Sigmoid colon (tissue), 7 donors: ENCODE measurements around the gene CREB3L2. TPM values are rescaled to one million over a fixed set of nuclear protein-coding genes. Genes with fewer than 3 reads are reported as not detected.

Source experiments
- DNase-seq: peaks from one replicate; pipeline ENCODE4 v3.0.0-alpha.2; 2019
- H3K27ac ChIP-seq, 4 donors: fragments of 200-600 bp; sonication (generic); one replicate each; pipeline ENCODE4 v1.5.1; 2016 to 2019; ENCODE audit warnings: mild to moderate bottlenecking in 1 of 4
- H3K27me3 ChIP-seq, 3 donors: fragments of 200-600 bp; sonication (generic); one replicate each; pipeline ENCODE4 v1.5.1; 2019; ENCODE audit warnings: mild to moderate bottlenecking in 1 of 3
- H3K36me3 ChIP-seq, 4 donors: fragments of 200-600 bp; sonication (generic); one replicate each; pipeline ENCODE4 v1.5.1; 2016 to 2019
- H3K4me1 ChIP-seq, 4 donors: fragments of 200-600 bp; sonication (generic); one replicate each; pipeline ENCODE4 v1.5.1; 2017 to 2019
- H3K4me3 ChIP-seq, 4 donors: fragments of 200-600 bp; sonication (generic); one replicate each; pipeline ENCODE4 v1.5.1; 2017 to 2019; ENCODE audit warnings: mild to moderate bottlenecking in 2 of 4, moderate library complexity in 1 of 4
- H3K9me3 ChIP-seq, 4 donors: fragments of 200-600 bp in 3 of 4; sonication (generic) in 3 of 4; one replicate each; pipeline versions ENCODE4 v1.5.1 to v1.6.1; 2013 to 2019
- CTCF ChIP-seq, 4 experiments: fragments of 450-650 bp in 3 of 4; fragments of 200-600 bp in 1 of 4; IDR thresholded peaks; one replicate each; pipeline ENCODE4 v1.5.1; 2016 to 2019; ENCODE audit warnings: antibody characterized with exemption in 4 of 4, mild to moderate bottlenecking in 3 of 4, moderate library complexity in 2 of 4
- EP300 ChIP-seq, 4 donors: sonication (generic); formaldehyde crosslinking; IDR thresholded peaks; one replicate each; pipeline ENCODE4 v1.6.1; 2017; ENCODE audit warnings: antibody characterized with exemption in 4 of 4
- POLR2A ChIP-seq, 2 donors: fragments of 450-650 bp; IDR thresholded peaks; one replicate each; pipeline ENCODE4 v1.6.1; 2016; ENCODE audit warnings: antibody characterized with exemption in 2 of 2, mild to moderate bottlenecking in 2 of 2, moderate library complexity in 2 of 2
- POLR2AphosphoS5 ChIP-seq, 4 donors: sonication (generic); formaldehyde crosslinking; IDR thresholded peaks; one replicate each; pipeline ENCODE4 v1.6.1; 2017; ENCODE audit warnings: antibody characterized with exemption in 4 of 4
- WGBS, 2 donors: extraction: QIAGEN DNeasy Blood & Tissue Kit; methylation state at CpG; one replicate each; pipeline ENCODE4 v1.1.7; 2013; 5-methylcytosine and 5-hydroxymethylcytosine counted together
- intact Hi-C: fragments of 100-400 bp; cut with DNase I; formaldehyde crosslinking; loops from one replicate; pipeline ENCODE4 v1.15.1; 2023
- polyA plus RNA-seq, 3 donors: library from polyadenylated mRNA; stranded (reverse); fragments of 200-250 nt; gene quantifications; one replicate each; pipeline ENCODE4 v1.2.3, GENCODE V29; 2013
- total RNA-seq, 4 donors: library from RNA; depleted of rRNA; stranded (reverse); fragments of >200 nt; gene quantifications; one replicate each; pipeline ENCODE4 v1.1.0, GENCODE V29; 2016
- donor health status: healthy with polysubstance abuse.
- donor health status: Bipolar disorder and iron deficiency.
- donor health status: healthy.

CREB3L2 gene
- total and polyA plus RNA-seq, 7 donors, result 3.0 to 41.3 (median 26.0) TPM

- TF ChIP-seq EP300 (IDR thresholded peaks at IDR 0.05), result no peak
- no peak for TF ChIP-seq POLR2AphosphoS5 (IDR thresholded peaks at IDR 0.05)
- no peak for TF ChIP-seq CTCF (IDR thresholded peaks at IDR 0.05)
- no peak for TF ChIP-seq POLR2A (IDR thresholded peaks at IDR 0.05)
- DNase-seq, result no peak
- Histone ChIP-seq H3K27ac (peak overlapping the region in 3 of 4 donors; percentile 92 to 99 (median 99)), H3K27me3 (no peaks in the 10 kb centered on the region), H3K4me3 (no peak overlapping the region), H3K9me3 (no peaks in the 10 kb centered on the region), H3K4me1 (peaks cover 0 to 86% (median 80%) of the 10 kb centered on the region in 4 donors), H3K36me3 (no peaks in the 10 kb centered on the region)
- intact Hi-C loops, result loop anchor here (10.0 kb wide), 1 partner anchor 1962 kb away; no protein-coding TSS in a partner anchor
- WGBS, 2 donors, result 42 to 59% methylated on average over 3 of the region's 3 CpGs
These were observed 5.0 kb downstream of the CREB3L2 start for GRCh38 chr7:137996871-137997270.

DNA sequence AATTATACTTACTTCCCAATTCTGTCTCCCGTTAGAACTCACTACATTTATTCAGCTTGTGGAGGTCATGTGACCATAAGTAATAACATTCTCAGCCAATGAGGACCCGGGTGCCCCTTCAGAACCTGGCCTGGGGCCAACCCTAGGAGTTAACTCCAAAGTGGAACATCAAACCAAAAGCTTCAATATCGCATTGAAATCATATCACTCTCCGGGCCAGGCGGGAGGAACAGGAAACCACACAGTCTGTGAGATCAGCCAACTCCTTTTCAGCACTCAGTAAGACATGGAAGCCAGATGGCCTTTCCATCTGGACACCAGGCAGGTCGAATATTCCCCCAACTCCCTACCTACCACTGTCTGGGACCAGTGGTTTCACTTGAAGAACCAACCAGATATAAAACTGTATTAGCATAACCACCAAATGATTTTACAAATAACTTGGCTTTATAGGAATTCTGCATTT is 5.5 kb downstream of the CREB3L2 start:
- Histone ChIP-seq H3K27ac (peak overlapping the region; percentile 49 to 99 (median 96)), H3K4me3 (no peak overlapping the region), H3K4me1 (peaks cover 0 to 91% (median 85%) of the 10 kb centered on the region in 4 donors), H3K36me3 (no peaks in the 10 kb centered on the region), H3K27me3 (no peaks in the 10 kb centered on the region), H3K9me3 (no peaks in the 10 kb centered on the region)
- no peak for DNase-seq
- intact Hi-C loops, result loop anchor here (10.0 kb wide), 1 partner anchor 1962 kb away; no protein-coding TSS in a partner anchor
- no peak for TF ChIP-seq EP300 (IDR thresholded peaks at IDR 0.05)
- no peak for TF ChIP-seq CTCF (IDR thresholded peaks at IDR 0.05)
- no peak for TF ChIP-seq POLR2AphosphoS5 (IDR thresholded peaks at IDR 0.05)
- no peak for TF ChIP-seq POLR2A (IDR thresholded peaks at IDR 0.05)
- WGBS, 2 donors, result 37 to 68% methylated on average over 6 of the region's 6 CpGs

- TF ChIP-seq EP300 (IDR thresholded peaks at IDR 0.05), result no peak
- no peak for TF ChIP-seq POLR2A (IDR thresholded peaks at IDR 0.05)
- TF ChIP-seq POLR2AphosphoS5 (IDR thresholded peaks at IDR 0.05), result no peak
- no peak for TF ChIP-seq CTCF (IDR thresholded peaks at IDR 0.05)
- H3K27ac ChIP-seq, result peak overlapping the region; percentile 68 to 99 (median 86)
- no peak for DNase-seq
- H3K9me3 ChIP-seq, result no peaks in the 10 kb centered on the region
- no peaks in the 10 kb centered on the region for H3K27me3 ChIP-seq
- intact Hi-C loops, result loop anchor here (10.0 kb wide), 1 partner anchor 1959 kb away; no protein-coding TSS in a partner anchor
- H3K4me3 ChIP-seq, result no peak overlapping the region
- WGBS, 2 donors, result 91 to 94% methylated on average over 4 of the region's 4 CpGs
- no peaks in the 10 kb centered on the region for H3K36me3 ChIP-seq
- peaks cover 0 to 98% (median 97%) of the 10 kb centered on the region in 4 donors for H3K4me1 ChIP-seq
These were observed 7.7 kb downstream of the CREB3L2 start for GRCh38 chr7:137994216-137994615.

DNA sequence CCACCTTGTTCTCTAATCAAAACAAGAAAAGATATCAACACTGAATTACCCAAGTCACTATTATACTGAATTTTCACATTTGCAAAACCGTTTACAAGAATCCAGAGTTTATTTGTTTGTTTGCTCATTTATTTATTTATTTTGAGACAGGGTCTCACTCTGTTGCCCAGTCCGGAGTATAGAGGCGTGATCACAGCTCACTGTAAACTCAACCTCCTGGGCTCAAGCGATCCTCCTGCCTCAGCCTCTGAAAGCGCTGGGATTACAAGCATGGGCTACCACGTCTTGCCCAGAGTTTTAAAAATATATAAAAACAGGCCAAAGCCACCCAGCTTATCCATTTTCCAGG is 8.5 kb downstream of the CREB3L2 start:
- no peak for DNase-seq
- Histone ChIP-seq H3K27me3 (no peaks in the 10 kb centered on the region), H3K36me3 (no peaks in the 10 kb centered on the region), H3K4me3 (no peak overlapping the region), H3K27ac (peak overlapping the region; percentile 68 to 99 (median 86)), H3K4me1 (peaks cover 0 to 98% (median 97%) of the 10 kb centered on the region in 4 donors), H3K9me3 (no peaks in the 10 kb centered on the region)
- intact Hi-C loops, result loop anchor here (2.0 to 10.0 kb wide), 2 partner anchors 41 to 1959 kb away; no protein-coding TSS in a partner anchor
- WGBS, 2 donors, result 88 to 91% methylated on average over 6 of the region's 6 CpGs
- TF ChIP-seq EP300 (IDR thresholded peaks at IDR 0.05) (no peak), POLR2A (IDR thresholded peaks at IDR 0.05) (no peak), CTCF (IDR thresholded peaks at IDR 0.05) (no peak), POLR2AphosphoS5 (IDR thresholded peaks at IDR 0.05) (no peak)
